Limb (tissue), 2 donors: ENCODE measurements around the gene CACNB4.
"Not testable (repeated sequence)": the region's sequence is repeated elsewhere in the genome, so short reads cannot be mapped to it uniquely, and the experiment has no call there.

Experiments used
- DNase-seq, 2 donors: peaks; one replicate each; pipeline ENCODE4 v3.0.0-alpha.2; 2016; ENCODE audit errors: extremely low spot score in 2 of 2

The CACNB4 gene

DNA sequence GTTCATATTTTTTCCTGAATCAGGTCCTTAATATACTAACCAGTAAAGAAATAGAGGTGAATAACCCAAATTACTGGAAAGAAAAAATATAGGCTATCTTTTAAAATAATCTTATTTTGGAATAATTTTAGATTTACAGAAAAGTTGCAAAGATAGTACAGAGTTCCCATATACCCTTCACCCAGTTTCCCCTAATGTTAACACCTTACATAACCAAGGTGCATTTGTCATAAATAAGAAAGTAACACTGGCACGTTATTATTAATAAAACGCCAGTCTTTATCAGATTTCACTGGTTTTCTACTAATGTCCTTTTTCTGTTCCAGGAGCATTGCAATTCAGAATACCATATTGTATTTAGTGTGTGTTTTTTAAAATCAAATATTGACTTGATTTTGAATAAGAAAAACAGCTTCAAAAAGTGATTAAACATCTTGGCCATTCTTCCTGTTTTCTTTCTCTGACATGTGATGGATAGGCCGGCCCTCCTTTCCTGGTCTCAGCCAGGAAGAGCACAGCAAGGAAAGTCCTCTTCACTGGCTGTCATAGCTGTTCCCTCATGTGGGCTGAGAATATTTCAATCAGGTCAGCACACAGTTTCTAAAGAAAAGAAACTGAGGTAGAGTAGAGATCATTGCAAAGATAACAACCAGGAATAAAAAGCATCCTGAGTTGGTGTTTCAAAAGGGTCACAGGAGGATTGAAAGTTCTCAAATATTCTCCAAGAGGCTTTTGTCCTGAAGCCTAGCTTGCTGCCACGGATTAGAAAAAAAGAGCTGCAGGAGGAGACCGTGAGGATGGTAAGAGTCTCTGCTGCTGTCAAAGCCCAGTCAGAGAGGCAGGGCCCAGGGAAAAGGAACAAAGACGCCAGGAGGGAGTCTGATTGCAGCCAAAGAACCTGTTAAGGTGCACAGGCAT is 191.3 kb downstream of the CACNB4 start:
- no peak for DNase-seq

DNA sequence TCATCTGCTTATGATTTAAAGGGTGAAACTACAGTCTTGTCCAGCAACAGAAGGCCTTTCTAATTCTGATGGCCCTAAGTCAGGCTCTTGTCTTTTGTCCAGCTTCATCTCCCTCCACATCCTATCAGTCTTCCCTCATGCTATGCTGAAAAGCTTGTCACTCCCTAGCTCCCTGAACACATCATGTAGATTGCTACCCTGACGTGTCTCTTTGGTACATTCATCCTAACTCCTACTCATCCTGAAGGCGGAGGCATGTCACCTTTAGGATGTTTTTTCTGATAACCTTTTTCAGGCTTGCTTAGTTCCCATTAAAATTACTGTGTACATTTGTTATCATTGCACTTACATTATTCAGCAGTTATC is 192.2 kb downstream of the CACNB4 start:
- DNase-seq = no peak

DNA sequence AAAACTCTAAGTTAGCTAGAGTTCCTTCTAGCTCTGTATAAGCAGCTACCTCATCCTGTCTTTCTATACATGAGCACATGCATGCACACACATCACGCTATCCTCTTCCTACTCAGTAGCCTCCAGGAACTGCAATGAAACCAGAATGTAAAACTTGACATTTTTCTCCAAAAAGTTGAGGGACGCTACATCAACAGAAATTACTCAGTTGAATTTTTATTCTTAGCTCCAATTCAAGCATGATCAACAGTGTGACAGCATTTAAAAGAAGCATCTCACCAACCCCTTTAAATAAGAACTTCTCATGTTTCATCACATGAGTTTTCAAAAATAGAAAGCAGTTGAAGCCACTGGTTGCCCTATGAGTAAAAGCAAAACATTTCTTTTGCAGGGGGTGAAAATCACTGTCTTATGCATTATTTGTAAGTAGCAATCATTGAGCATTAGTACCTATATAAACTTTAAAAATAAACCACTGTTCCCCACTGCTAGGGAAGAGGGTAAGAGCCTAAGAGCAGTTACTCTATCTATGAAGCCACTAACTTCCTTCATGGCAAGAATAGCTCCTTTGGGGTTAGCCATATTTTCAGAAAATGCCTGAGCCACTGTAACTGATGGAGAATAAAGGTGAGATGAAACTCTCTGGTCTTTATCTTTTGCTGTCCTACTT is 192.7 kb downstream of the CACNB4 start:
- DNase-seq = no peak

DNA sequence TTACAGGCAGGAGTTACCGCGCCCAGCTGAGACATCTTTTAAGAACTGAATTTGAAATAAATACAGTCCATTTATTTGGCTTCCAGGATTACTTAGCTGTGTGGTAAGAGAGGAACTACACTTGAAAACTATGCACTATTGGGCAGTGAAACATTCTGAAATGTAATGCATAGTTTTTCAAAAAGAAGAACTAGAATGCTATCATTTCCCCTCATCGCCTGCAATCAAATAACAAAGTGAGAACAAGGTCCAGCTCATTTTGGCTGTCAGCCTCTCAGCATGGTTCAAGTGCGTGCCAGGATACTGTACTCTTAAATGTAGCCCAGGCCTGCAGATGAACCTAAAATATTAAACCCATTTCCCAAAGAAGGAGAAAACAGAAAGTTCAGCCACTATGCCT is 194.0 kb downstream of the CACNB4 start:
- DNase-seq = no peak

DNA sequence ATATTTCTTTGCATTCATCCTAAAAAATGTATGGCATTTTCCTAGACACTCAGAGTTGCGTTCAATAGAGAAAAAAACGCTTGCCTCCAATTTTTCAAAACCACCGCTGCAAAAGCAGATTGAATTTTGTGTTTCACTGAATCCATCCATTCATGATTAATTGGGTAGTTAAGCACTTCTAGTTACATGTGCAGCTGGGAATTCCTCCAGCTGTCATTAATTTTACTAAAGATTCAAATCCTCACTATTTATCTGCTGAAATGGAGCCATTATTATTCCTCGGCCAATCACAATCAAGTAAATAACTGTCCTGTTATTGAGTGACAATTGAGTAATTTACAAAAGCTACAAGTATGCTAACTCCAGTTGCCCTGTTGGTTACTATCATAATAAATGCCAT is 194.8 kb downstream of the CACNB4 start:
- no peak for DNase-seq

DNA sequence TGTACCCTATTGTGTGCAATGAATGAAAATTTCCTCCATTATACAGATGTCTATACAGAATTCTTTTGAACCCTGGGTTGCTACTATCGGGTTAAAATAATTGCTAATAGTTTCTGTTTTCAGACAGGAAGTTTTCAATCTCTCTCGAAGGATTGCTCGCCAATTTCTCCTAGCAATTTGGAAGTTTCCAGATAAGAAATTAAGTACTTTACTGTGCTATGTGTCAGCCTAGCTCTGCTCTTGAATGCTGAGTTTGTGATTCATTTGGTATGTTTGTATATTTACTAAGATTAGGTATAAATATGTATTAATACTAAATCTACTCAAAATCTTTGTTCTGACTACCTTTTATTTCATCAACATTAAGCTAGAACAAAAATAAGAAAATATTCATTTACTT is 196.0 kb downstream of the CACNB4 start:
- no peak for DNase-seq

DNA sequence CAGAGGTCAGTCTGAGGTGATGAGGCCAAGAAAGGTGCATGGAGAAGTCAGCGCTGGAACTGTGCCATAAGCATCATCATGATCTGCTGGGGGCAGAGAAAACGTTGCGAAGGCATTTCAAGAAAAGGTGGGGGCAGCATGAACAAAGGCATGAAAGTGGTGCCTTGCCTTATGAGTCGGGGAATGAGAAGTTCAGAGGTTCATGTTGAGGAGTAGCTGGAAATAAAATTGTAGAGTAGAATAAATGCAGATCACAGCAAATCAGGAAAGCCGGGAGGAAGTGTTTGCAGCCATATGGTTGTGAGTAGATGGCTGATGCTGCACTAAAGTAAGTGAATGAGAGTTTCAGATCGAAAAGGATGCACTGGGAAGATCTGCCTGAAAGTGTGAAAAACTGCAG is 198.5 kb downstream of the CACNB4 start:
- DNase-seq = no peak

DNA sequence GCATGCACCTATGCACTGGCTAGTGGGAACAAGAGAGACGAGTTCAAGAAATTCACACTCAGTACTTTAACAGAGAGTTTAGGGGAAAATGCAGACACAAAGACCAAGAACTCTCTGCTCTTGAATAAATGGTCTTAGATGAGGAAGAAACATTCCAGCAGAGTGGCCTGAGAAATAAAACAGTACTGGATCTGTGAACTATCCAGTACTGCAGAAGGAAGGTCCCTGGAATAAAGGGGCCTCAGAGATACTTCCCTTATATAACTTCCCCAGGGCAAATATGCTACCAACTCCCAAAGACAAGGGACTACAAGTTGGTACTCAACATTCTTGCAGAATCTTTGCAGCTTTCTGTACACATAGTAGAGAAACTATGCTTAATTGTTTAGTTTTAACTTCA is 199.7 kb downstream of the CACNB4 start:
- DNase-seq = no peak

DNA sequence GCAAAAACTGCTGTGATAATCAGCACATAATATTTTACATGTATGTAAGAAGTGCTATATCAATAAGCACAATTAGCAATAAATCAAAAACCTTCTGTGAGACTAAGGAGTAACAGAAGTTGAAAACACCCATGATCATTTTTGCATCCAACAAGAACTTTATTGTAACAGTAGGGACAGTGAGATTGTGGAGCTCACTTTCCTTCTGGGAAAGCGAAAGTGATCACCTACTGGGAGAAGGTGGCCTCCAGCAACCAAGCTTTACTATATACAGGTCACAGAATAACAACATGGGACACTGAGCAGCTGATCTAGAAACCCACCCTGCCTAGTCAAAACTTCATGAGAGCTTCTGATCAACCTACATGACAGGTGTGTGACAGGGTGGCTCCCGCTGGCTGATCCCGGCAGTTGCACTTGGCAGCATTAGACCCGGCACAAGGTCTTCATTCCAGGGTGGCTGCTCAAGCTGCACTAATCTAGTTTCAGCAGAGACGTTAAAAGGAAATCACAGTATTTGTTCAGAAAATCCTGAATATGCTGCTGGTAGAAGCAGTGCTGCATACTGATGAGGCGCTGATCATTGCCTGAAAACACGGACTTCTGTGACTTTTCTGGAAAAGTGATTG is 207.2 kb downstream of the CACNB4 start:
- DNase-seq = no peak

DNA sequence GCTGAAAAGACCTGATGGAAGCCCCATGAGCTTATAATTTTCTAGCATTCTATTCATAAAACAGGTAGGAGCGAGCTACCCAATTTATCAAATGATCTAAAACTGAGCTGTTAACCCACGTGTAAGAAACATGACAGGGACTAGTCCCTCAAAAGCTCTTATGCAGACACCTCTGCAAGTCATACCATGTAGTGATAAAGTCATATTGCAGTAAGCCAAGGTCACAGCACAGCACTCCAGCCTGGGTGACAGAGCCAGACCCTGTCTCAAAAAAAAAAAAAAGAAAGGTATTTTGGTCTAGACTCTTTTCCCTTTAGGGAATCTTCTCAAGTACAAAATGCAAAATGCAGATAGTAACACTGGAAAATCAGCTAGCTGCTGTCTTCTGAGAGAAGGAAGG is 211.7 kb downstream of the CACNB4 start:
- no peak for DNase-seq

DNA sequence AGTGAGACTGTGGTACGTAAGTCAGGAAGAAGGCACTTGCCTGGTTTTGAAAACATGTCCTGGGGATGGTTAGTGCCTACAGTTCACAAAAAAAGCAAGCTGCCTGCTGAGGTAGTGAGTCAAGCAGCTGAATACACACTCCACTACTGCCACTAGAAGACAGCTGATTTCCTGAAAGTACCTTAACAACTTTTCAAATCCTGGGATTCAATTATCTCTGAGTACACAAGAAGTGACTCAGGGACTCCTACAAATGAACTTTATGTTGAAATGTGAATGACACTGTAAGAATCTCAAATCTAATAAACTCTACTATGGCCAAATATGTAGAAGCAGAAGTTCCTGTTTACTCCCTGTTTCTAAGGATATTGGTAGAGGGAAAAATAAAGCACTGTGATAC is 212.6 kb downstream of the CACNB4 start:
- no peak for DNase-seq

DNA sequence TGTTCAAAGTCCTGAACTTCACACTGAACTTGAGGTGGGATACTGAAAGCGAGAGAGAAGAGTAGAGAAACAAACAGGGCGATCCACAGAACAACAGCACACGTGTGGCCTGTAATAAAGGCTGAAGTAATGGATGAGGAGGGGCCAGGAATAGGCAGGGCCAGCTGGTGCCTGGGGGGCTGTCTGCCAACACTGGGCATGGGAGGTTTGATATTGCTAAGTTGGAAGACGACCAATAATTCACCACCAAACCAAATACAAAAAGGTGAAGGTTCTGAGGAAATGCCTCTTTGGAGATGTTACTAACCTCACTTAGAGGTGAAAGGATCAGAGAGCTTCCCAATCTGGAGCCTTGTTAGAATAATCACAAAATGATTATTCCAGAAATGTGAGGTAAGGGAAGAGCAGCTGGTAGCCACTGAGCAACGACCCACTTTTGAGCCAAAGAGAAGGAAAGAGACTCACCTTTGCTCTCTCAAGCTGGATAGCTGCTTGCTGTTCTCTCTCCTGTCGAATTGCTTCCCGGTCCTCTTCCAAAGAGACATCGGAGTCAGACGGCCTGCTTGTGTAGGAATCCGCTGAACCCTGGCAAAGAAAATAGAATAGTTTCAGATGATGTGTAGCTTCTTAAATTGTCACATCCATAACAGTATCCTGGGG is 215.9 kb downstream of the CACNB4 start:
- no peak for DNase-seq

DNA sequence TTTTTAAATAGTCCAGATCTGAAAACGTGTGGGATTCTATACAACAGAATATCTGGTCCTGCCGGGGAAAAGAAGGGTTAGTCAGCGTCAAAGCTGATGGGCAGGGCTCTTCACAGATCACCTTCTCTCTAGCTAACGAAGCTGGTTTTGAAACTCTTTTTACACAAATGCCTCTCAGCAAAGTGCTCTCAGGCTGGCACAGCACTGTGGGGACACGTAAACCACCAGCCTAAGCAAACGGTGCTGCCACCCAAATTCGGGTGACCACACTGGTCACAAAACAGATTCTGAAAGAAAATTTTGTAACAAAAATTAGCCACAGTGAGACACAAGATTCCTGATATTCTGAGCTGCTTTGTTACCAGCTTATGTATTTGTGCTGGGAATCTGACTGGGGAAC is 217.5 kb downstream of the CACNB4 start:
- DNase-seq = no peak

DNA sequence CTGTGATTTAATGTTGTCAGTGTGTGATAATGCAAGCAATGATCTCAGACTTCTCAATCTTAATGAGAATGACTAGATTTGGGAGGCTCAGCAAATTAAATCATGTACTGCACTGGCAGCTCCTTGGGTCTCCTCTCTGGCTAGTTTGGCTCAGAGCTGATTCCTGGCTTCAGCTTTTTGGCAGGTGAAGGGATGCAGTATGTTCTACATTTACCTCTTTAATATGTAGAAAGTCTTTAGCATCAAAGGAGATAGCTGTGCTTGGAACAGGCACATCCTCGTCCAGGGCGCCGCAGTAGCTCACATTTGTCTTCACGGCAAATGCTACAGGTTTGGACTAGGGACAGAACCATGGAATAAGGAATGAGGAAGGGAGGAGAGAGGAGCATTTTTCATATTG is 218.3 kb downstream of the CACNB4 start:
- no peak for DNase-seq

DNA sequence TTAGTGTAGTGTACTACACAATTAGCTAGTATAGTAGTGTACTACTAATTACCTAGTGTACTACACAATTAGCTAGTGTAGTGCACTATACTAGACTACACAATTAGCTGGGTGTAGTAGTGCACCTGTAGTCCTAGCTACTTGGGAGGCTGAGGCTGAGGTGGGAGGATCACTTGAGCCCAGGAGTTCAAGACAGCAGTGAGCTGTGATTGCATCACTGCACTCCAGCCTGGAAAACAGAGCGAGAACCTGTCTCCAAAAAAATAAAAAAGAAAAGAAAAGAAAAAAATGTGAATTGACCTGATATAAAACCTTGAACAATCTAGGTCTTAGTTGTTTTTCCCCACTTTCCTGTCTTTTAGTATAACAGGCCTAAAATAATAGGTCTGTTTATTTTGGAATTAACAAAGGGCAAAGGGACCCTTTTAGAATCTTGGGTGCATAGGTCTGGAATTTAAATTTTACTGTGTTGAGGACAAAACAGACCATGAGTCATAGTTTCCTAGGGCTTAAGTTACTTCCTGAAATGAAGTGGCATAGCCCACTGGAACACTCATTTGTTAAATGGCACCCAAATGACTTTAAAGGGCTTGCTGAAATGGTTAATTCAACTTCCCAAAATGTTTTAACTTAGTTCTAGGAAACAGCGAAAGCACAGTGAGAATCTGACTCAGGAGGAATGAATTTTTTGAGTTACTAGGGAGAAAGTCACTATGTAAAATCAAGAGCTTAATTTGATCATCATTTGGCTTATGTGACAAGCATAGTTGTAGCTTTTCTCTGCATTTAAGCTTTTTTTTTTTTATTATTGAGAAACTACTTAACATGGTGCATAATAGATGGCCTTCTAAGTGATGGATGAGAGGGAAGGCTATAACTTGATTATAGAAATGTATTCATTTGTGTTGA is 219.9 kb downstream of the CACNB4 start:
- DNase-seq = no peak

DNA sequence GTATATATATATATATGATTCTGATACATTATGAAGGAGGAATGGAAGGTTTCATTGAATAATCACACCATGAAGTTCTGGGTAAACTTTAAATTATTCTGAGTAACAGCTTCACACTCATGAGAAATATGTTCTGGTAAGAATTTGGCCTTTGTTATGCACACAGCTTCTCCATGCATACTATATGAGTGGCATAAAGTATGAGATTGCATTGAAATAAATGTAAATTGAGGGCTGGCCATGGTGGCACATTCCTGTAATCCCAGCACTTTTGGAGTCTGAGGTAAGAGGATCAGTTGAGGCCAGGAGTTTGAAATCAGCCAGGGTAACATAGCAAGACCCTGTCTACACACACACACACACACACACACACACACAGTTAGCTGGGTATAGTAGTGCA is 220.6 kb downstream of the CACNB4 start:
- no peak for DNase-seq

DNA sequence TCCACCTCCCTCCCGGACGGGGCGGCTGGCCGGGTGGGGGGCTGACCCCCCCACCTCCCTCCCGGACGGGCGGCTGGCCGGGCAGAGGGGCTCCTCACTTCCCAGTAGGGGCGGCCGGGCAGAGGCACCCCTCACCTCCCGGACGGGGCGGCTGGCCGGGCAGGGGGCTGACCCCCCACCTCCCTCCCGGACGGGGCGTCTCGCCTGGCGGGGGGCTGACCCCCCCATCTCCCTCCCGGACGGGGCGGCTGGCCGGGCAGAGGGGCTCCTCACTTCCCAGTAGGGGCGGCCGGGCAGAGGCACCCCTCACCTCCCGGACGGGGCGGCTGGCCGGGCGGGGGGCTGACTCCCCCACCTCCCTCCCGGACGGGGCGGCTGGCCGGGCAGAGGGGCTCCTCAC is 223.2 kb downstream of the CACNB4 start:
- not testable (repeated sequence) for DNase-seq

DNA sequence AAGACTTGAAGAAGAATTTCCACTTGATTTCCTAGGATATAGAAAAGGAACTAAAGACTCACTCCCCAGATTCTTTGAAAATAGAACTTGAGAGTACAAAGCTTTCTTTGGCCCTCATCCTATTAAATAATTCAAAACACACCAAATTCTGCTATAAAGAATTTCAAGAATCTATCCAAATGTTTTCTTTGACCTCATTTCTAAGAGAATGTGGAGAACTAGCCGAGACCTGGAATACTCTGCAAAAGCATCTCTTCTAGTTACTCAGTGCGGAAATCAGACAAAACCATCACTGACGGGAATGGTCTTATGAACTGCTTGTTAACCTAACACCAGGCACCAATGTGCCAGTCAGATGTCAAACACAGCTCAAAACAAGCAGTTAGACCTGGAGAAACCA is 226.4 kb downstream of the CACNB4 start:
- DNase-seq = no peak

DNA sequence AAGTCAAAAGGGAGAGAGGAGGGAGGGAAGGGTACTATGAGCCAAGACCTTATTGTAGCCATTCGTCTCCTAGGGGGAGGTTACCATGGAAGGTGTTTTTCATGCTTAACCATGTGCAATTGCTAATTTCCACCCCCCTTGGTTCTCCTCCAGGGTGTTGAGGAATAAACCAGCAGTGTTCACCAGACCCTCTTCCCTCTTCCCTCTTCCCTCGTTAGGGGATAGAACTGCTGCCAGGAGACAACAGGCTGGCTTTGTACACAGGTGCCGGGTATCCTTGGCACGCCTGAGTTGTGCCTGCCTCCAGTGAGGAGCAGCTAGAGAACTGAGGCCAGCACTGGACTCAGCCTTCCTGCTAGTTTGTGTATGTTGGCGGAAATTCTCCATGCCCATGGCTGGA is 229.6 kb downstream of the CACNB4 start:
- no peak for DNase-seq

DNA sequence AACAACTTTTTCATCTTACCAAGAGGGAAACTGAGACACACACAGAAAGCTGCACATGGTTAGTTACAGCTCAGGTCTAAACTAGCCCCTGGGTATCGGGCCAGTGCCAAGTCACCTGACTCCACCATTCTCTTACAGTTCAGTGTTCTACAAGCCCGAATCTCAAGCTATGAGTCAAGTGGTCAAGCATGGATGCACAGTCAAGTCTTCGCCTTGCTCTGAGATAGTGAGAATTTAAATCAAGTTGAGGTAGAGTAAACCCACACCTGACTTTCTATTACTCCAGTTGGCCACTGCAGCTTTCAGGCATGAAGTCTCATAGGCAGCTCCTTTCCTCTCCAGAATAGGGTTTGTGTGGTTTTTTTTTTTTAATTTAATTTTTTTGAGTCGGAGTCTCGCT is 236.1 kb downstream of the CACNB4 start:
- no peak for DNase-seq

DNA sequence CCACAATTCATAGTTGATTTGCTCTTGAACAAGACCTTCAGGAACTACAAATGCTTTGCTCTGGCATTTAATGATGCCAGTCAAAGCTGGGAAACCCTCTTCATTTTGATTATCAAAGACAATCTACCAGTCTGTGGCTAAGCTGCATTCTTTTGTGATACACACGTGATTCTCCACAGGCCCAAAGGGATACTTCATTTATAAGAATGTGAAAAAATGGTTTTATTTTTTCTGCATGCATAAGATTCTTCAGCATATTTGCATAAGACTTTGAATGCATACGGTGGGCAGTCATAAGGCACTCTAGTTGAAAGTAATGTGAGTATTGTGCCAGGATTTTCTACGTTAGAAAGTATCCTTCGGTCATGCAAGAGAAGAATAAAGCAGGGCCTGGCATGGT is 237.7 kb downstream of the CACNB4 start:
- DNase-seq = no peak
